SU-DHL-6 (cell line): Measurements from ENCODE around the gene IL21.

Source experiments
- EZH2phosphoT487 ChIP-seq: fragments of 200-600 bp; sonication (generic), shearing (Covaris generic); conservative IDR thresholded peaks from 2 replicates; pipeline ENCODE4 v1.6.1; 2018; ENCODE audit warnings: mild to moderate bottlenecking, antibody characterized with exemption, low read length, moderate library complexity, mixed read lengths
- TF ChIP-seq, protein P1 (sequence below): fragments of 200-600 bp; sonication (generic); IDR thresholded peaks from one replicate; pipeline ENCODE4 v1.5.1; 2017; ENCODE audit warnings: antibody characterized with exemption, mild to moderate bottlenecking, low read length, moderate library complexity; ENCODE audit not compliant: insufficient read depth, poor library complexity, severe bottlenecking

DNA sequence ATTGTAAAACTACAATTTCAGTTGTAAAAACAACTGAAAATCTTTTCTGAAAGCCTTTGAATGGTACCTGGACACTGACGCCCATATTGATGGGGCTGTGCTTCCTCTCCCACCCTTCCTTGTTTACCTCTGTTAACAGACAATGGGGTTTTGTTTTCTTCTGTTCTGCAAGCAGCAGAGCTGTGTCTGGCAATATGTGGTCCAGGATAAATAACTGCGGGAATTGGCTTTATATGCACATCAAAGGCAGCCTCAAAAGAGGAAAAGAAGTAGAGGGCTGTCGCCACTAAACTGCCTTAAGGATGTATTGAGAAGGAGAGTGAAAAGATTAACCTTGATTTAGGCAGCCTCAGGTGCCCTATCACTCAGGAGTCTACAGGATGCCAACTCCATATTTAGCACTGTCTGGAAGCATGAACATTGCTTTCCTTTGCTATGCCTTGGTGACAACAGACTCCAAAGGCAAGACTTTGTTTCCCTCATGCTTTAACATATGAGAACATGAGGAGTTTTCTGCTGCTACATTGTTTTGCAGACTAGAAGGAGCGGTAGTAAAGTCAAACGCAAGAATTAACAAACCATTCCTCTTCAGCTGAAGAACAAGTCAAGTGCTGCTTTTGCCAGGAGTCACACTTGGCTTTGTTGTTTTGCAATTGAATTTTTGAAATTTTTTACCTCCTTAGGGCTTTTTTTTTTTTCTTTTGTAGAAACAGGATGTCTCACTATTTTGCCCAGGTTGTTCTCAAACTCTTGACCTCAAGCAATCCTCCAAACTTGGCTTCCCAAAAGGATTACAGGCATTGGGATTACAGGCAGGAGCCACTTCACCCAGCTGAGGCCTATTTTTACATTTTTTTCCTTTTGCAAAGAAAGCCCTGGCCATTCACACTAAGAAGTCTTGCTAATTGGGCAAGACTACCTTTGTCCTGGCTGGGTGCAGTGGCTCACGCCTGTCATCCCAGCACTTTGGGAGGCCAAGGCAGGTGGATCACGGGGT is 3.0 kb downstream of the IL21 start:
- TF ChIP-seq, protein P1, sequence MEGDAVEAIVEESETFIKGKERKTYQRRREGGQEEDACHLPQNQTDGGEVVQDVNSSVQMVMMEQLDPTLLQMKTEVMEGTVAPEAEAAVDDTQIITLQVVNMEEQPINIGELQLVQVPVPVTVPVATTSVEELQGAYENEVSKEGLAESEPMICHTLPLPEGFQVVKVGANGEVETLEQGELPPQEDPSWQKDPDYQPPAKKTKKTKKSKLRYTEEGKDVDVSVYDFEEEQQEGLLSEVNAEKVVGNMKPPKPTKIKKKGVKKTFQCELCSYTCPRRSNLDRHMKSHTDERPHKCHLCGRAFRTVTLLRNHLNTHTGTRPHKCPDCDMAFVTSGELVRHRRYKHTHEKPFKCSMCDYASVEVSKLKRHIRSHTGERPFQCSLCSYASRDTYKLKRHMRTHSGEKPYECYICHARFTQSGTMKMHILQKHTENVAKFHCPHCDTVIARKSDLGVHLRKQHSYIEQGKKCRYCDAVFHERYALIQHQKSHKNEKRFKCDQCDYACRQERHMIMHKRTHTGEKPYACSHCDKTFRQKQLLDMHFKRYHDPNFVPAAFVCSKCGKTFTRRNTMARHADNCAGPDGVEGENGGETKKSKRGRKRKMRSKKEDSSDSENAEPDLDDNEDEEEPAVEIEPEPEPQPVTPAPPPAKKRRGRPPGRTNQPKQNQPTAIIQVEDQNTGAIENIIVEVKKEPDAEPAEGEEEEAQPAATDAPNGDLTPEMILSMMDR, result no peak
- TF ChIP-seq EZH2phosphoT487, result no peak
